Activated gamma-delta T cell treated with Interleukin-2 at 50 U/mL for 16 hours (primary cell): Measurements from ENCODE around the gene RABGEF1.

ENCODE experiments used
- DNase-seq: peaks from one replicate; pipeline ENCODE4 v3.0.0-alpha.2; 2020

The RABGEF1 gene

GRCh38 chr7:66860767-66861166 lies 120.2 kb downstream of the RABGEF1 start:
- DNase-seq: no peak
